IPS-NIHi7 (cell line): Measurements from ENCODE around the gene CYP11A1.
"Not testable (repeated sequence)": the region's sequence is repeated elsewhere in the genome, so short reads cannot be mapped to it uniquely, and the experiment has no call there.

ENCODE experiments used
- DNase-seq: peaks from one replicate; pipeline ENCODE4 v3.0.0; 2012; ENCODE audit warnings: mixed read lengths; ENCODE audit errors: extremely low spot score

CYP11A1 gene

DNA sequence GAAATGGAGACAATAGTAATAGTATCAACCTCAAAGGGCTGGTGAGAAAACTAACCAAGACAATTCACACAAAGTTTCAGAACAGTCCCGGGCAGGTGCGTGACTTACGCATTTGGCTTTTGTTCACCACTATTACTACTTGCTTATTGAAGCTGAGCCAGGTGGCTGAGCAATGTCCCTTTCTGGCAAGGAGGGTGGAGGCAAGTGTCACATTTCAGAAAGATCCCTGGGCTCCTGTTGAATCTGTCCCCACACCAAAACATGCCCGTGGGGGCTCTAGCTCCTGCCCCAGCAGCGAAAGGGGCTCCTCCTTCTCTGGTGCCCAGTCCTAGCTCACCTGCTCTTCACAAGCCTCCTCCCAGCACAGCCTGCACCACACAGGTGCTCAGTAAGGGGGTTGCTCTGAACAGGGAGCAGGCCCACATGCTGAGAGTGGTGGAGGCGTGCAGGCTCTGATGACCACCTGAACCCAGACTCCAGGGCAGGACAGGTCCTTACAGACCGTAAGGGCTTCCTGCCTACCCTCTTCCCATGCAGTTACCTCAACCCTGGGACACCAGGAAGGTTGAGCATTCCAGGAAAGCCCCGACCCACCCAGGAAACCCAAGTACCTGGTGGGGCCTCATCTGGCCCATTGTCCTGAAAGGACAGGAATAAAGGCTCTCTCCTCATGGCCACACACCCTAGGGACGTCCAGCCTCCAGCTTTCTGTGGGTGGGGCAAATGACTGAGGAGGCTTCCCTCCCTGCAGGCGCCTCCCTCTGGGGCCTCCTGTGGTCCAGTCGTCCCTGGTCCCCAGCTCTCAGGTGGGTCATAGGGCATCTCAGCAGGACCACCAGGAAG is 33.7 kb upstream of the CYP11A1 start:
- no peak for DNase-seq

- no peak for DNase-seq
These were observed 32.9 kb upstream of the CYP11A1 start for GRCh38 chr15:74400313-74400860.

GRCh38 chr15:74399511-74400312 is 32.3 kb upstream of the CYP11A1 start:
- DNase-seq: no peak

DNA sequence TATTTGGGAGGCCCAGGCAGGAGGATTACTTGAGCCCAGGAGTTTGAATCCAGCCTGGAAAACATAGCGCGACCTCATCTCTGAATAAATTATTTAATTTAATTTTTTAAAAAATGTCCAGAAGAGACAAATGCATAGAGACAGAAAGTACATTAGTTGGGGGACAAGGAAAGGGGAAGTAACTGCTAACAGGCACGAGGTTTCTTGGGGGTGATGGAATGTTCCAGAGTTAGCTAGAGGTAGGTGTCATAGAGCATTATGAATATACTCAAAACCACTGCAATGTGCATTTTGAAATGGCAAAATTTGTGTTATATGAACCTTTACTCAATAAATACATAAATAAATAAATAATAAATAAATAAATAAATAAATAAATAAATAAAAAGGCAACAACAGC is 31.7 kb upstream of the CYP11A1 start:
- DNase-seq: no peak

DNA sequence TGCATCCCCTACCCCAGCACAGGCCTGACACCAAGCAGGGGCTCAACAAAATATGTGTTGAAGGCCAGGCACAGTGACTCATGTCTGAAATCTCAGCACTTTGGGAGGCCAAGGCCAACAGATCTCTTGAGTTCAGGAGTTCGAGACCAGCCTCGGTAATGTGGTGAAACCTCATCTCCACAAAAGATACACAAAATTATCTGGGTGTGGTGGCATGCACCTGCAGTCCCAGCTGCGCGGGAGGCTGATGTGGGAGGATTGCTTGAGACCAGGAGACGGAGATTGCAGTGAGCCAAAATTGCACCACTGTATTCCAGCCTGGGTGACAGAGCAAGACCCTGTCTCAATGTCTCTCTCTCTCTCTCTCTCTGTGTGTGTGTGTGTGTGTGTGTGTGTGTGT is 30.7 kb upstream of the CYP11A1 start:
- DNase-seq: no peak

GRCh38 chr15:74397239-74398068 is 30.0 kb upstream of the CYP11A1 start:
- no peak for DNase-seq

GRCh38 chr15:74396445-74397238 is 29.2 kb upstream of the CYP11A1 start:
- no peak for DNase-seq

DNA sequence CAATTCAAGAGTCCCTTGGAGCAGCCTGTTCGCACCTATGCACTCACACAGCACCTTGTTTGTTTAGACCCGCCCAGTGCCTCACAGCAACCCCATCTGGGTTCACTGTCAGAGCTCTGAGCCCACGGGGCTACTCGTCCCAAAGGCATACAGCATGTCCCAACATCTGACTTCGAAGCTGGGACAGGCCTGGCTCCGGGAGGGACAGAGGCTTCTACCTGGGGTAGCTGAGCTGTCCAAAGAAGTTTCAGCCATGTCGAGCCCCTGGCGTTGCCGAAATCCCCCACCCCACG is 28.6 kb upstream of the CYP11A1 start:
- DNase-seq: no peak

- no peak for DNase-seq
These were observed 28.1 kb upstream of the CYP11A1 start for GRCh38 chr15:74395319-74396145.

- DNase-seq: no peak
These were observed 26.8 kb upstream of the CYP11A1 start for GRCh38 chr15:74394090-74394846.

- DNase-seq: no peak
These were observed 26.0 kb upstream of the CYP11A1 start for GRCh38 chr15:74393423-74393822.

- no peak for DNase-seq
These were observed 25.5 kb upstream of the CYP11A1 start for GRCh38 chr15:74392902-74393301.

- no peak for DNase-seq
These were observed 25.0 kb upstream of the CYP11A1 start for GRCh38 chr15:74392451-74392830.

DNA sequence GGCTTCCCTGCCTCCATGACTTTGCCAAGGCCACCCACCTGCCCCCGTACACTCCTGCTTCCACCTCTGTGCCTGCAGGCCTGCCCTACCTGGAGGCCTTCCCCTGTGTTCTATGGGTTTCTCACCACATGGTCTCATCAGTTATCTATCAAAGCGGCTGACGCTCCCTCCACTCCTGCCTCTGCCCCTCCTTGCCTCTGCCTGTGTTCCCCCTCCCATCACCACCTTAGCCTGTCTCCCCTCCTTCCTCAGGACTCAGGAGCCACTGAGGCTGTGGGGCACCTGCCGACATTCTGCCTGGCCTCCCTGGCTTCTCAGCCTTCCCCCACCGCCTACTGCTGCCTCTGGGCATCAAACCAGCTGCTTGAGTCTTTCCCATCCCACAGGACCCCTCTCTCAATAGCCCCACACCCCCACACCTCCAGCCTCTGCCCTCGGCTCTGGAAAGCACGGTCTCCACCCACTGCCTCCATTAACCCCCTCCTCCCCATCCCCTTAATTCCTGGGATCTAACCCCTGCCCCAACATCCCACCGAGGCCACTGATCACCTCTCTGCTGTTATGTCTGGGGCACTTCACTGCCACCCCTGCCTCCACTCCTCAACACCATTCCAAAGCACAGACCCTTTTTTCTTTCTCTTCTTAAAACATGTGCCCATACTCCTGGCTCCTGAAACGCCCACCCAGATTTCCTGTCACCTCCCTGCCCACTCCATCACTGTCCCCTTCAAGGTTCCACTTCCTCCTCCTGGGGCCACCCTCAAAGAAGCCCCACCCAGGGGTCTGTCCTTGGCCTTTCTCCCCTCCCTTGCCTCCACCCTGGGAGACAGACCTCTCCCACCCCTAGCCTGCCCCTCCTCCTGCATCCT is 24.4 kb upstream of the CYP11A1 start:
- DNase-seq: no peak

DNA sequence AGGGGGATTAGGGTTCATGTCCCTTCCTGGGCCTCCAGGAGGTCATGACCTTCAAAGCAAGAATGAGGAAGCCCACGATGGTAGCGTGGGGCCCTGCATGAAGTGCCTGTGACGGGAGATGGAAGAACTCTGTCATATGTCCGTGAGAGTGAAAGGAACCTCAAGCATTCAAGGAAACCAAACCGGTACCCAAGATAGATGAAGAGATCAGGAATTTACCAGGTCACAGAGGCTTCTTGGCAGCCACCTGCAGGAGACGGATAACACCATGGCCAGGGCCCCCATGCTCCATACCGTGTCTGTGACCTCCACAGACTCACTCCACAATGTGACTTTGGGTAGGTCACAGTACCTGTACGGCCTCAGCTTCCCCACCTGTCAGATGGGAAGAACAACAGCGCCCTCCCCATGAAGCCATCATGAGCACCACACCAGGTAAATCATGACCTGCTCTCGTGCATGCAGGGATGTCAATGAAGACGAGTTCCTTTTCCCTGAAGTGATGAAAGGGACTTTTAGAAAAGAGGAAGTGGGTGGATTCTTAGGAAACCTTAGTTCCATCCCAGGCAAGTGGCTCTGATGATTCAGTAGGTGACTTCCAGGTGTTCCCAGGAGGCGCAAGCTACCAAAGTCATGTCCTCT is 23.3 kb upstream of the CYP11A1 start:
- no peak for DNase-seq

DNA sequence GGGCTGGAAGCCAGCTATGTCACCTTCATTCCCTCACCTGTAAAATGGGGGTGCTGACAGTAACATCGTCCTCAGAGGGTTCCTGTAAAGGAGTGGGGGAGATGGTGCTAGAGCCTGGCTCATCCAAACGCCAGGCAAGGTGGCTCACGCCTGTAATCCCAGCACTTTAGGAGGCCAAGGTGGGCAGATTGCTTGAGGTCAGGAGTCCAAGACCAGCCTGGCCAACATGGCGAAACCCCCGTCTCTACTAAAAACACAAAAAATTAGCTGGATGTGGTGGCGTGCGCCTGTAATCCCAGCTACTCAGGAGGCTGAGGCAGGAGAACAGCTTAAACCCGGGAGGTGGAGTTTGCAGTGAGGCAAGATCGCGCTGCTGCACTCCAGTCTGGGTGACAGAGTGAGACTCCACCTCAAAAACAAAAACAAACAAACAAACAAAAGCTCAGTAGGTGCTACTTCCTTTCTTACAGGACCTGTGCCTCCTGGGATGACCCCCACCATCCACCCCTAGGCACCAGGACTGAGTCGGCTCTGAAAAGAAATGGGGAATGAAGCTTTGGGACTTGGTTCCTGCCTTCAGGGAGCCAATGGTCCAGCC is 22.7 kb upstream of the CYP11A1 start:
- DNase-seq: not testable (repeated sequence)

DNA sequence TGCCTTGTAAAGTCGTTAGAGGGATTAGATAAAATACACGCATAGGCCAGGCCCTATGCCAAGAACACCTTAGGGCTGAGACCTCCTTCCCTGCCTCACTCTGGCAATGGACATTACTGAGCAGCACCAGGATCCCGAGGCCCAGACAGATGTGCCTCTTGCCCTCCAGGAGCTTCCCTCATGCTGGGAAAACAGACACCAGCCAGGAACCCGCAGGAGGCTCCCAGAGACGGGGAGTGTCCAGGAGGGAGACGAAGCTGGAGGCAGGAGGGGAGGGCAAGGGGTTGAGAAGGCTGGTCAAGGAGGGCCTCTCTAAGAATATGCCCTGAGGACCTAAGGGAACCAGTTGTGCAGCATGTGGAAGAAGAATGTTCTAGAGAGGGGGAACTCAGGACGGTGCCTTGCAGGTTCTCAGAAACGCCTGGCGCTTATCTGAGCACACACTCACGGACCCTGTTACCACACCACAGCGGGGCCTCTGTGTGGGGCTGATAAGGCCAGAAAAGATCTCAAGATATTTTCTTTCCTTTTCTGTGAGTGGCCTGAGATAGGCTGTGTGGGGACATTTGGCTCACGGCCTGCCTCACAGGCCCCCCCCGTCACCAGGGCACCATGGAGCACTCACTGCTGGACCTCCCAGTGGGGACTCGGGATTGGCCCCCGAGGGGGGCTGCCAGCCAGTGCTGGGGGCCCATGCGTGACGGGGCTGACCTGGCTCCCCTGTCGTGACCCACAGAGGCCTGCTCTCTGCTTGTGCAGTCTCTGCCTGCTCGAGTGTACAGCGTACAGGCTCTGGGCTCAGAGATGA is 22.0 kb upstream of the CYP11A1 start:
- DNase-seq: no peak
